HepG2 (cell line): ENCODE results near the gene MADCAM1. TPM values are rescaled to one million over a fixed set of nuclear protein-coding genes. Genes with fewer than 3 reads are reported as not detected.
A peak's percentile ranks its signal among the peaks of the same experiment; 100 is the strongest.

Experiments
- CENPX ChIP-seq: sonication (generic); formaldehyde crosslinking; IDR thresholded peaks from 2 replicates; pipeline ENCODE4 v1.9.0; 2021; ENCODE audit warnings: mild to moderate bottlenecking, missing genetic modification reagents, moderate library complexity
- FOSL1 ChIP-seq: sonication (generic); formaldehyde crosslinking; IDR thresholded peaks from 2 replicates; pipeline ENCODE4 v1.9.0; 2021; ENCODE audit warnings: missing genetic modification reagents, borderline replicate concordance
- GATAD1 ChIP-seq: IDR thresholded peaks from 2 replicates; pipeline ENCODE4 v1.6.1; 2016; ENCODE audit warnings: missing genetic modification reagents, missing compliant biosample characterization
- GLI4 ChIP-seq: sonication (generic); formaldehyde crosslinking; IDR thresholded peaks from 2 replicates; pipeline ENCODE4 v1.5.1; 2020; ENCODE audit warnings: missing genetic modification reagents, mild to moderate bottlenecking, moderate library complexity, borderline replicate concordance
- GRHL1 ChIP-seq: sonication (generic); formaldehyde crosslinking; conservative IDR thresholded peaks from 2 replicates; pipeline ENCODE4 v1.8.0; 2022; ENCODE audit warnings: missing genetic modification reagents
- KMT2A ChIP-seq: sonication (generic); formaldehyde crosslinking; IDR thresholded peaks from 2 replicates; pipeline ENCODE4 v1.4.0; 2020; ENCODE audit warnings: missing genetic modification reagents
- NFKB2 ChIP-seq: sonication (generic); formaldehyde crosslinking; IDR thresholded peaks from 2 replicates; pipeline ENCODE4 v1.4.0; 2020; ENCODE audit warnings: missing genetic modification reagents, borderline replicate concordance
- NR2F2 ChIP-seq: IDR thresholded peaks from 2 replicates; pipeline ENCODE4 v1.6.1; 2012; ENCODE audit warnings: low read depth, inconsistent platforms, borderline replicate concordance
- NR3C1 ChIP-seq: sonication (generic); formaldehyde crosslinking; IDR thresholded peaks from 2 replicates; pipeline ENCODE4 v1.4.0; 2020; ENCODE audit warnings: missing genetic modification reagents
- SAP130 ChIP-seq: IDR thresholded peaks from 2 replicates; pipeline ENCODE4 v1.6.1; 2016; ENCODE audit warnings: low read depth
- ZFP1 ChIP-seq: IDR thresholded peaks from 2 replicates; pipeline ENCODE4 v1.6.1; 2016
- ZFP36 ChIP-seq: fragments of 150-350 bp; IDR thresholded peaks from 2 replicates; pipeline ENCODE4 v1.6.1; 2018; ENCODE audit warnings: borderline replicate concordance, low read length, low read depth; ENCODE audit not compliant: partially characterized antibody
- ZFP91 ChIP-seq: sonication (generic); formaldehyde crosslinking; IDR thresholded peaks from 2 replicates; pipeline ENCODE4 v1.9.0; 2022; ENCODE audit warnings: missing genetic modification reagents, mild to moderate bottlenecking, borderline replicate concordance
- ZNF24 ChIP-seq: fragments of 450-650 bp; IDR thresholded peaks from 2 replicates; pipeline ENCODE4 v1.6.1; 2017; ENCODE audit warnings: antibody characterized with exemption, mild to moderate bottlenecking
- ZNF430 ChIP-seq: sonication (generic); formaldehyde crosslinking; IDR thresholded peaks from 2 replicates; pipeline ENCODE4 v1.9.0; 2021; ENCODE audit warnings: mild to moderate bottlenecking, missing genetic modification reagents
- polyA plus RNA-seq, 8 experiments: library from polyadenylated mRNA; depleted of rRNA in 3 of 8; stranded (reverse) in 7 of 8; unstranded in 1 of 8; fragments of >200 nt; fragmentation: Illumina TruSeq in 4 of 8; extraction: Trizol in 4 of 8; gene quantifications; 2 replicates each; pipeline versions ENCODE4 v1.2.1 to v1.2.3, GENCODE V29; 2011 to 2016; ENCODE audit warnings: low read depth in 4 of 8, missing spikeins in 1 of 8, mixed read lengths in 1 of 8; ENCODE audit not compliant: insufficient read depth in 1 of 8
- total RNA-seq, 5 experiments: library from RNA; depleted of rRNA; stranded (reverse); fragments of >200 nt; fragmentation: Illumina TruSeq; extraction: Trizol; gene quantifications; 2 replicates each; pipeline ENCODE4 v1.2.3, GENCODE V29; 2016; ENCODE audit warnings: low read depth in 1 of 5
- TF ChIP-seq, protein P1 (sequence below): sonication (generic); formaldehyde crosslinking; IDR thresholded peaks from 2 replicates; pipeline ENCODE4 v1.4.0; 2020; ENCODE audit warnings: missing genetic modification reagents
- TF ChIP-seq, protein P2 (sequence below): sonication (generic); formaldehyde crosslinking; IDR thresholded peaks from 2 replicates; pipeline ENCODE4 v1.9.0; 2021; ENCODE audit warnings: mild to moderate bottlenecking, missing genetic modification reagents

The MADCAM1 gene
- total and polyA plus RNA-seq, 2 of the 13 experiments (the other 11 are each of a cell fraction or from before 2014, with no cell fraction given): 0.29 to 0.33 TPM

DNA sequence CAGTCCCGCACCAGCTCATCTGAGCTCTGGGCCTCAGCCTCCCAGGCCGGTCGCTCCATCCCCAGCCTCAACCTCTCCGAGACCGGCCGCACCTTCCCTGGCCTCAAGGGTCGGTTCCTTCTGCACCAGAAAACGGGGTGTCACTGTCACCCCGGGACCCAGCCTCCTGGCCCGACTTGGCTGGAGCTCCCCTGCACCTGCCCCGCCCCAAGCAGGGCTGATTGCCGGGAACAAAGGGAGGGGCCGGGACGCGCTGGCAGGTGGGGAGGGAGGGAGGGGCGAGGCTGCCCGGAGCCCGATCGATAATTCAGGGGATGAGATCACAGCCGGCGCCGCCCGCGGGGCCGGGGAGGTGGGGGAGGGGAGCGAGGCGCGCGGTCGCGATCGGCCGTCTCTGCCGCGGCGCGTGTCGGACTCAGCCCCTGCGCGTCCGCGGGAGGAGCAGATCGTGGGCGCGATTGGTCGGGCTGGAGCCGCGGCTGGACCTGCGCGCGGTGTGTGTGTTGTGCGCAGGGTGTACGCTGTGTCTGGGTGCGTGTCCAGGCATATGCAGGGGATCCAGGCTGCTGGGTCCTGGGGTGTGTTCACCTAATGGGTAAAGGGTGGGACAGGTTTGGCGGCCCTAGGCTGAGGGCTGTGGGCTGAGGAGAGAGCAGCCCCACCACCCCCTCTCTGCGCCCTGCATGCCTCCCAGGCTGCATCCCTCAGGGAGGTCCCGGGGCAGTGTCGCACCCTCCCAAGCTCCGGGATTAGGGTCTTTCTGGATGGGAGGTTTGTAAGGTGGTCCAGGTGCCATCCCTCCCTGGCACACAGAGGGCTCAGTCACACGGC, 34.4 kb upstream of the MADCAM1 start (continued):
- peak; percentile 51; the same call in 1 of the 2 replicates for TF ChIP-seq ZFP91
- no peak for TF ChIP-seq GLI4
- TF ChIP-seq KMT2A (CRISPR knock-in tag): no peak
- no peak for TF ChIP-seq GRHL1 (CRISPR knock-in tag)
- peak; percentile 87 for TF ChIP-seq SAP130
- TF ChIP-seq ZFP36: no peak
- peak; percentile 68; the same call in 1 of the 2 replicates for TF ChIP-seq GATAD1 (CRISPR knock-in tag)
- TF ChIP-seq CENPX (CRISPR knock-in tag): no peak
- no peak for TF ChIP-seq FOSL1 (CRISPR knock-in tag)
- TF ChIP-seq, protein P1, sequence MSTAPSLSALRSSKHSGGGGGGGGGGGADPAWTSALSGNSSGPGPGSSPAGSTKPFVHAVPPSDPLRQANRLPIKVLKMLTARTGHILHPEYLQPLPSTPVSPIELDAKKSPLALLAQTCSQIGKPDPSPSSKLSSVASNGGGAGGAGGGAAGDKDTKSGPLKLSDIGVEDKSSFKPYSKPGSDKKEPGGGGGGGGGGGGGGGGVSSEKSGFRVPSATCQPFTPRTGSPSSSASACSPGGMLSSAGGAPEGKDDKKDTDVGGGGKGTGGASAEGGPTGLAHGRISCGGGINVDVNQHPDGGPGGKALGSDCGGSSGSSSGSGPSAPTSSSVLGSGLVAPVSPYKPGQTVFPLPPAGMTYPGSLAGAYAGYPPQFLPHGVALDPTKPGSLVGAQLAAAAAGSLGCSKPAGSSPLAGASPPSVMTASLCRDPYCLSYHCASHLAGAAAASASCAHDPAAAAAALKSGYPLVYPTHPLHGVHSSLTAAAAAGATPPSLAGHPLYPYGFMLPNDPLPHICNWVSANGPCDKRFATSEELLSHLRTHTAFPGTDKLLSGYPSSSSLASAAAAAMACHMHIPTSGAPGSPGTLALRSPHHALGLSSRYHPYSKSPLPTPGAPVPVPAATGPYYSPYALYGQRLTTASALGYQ: peak; percentile 45; the same call in 1 of the 2 replicates
- no peak for TF ChIP-seq ZNF24
- no peak for TF ChIP-seq NFKB2
- TF ChIP-seq NR3C1 (CRISPR knock-in tag): no peak
- no peak for TF ChIP-seq NR2F2
- TF ChIP-seq, protein P2, sequence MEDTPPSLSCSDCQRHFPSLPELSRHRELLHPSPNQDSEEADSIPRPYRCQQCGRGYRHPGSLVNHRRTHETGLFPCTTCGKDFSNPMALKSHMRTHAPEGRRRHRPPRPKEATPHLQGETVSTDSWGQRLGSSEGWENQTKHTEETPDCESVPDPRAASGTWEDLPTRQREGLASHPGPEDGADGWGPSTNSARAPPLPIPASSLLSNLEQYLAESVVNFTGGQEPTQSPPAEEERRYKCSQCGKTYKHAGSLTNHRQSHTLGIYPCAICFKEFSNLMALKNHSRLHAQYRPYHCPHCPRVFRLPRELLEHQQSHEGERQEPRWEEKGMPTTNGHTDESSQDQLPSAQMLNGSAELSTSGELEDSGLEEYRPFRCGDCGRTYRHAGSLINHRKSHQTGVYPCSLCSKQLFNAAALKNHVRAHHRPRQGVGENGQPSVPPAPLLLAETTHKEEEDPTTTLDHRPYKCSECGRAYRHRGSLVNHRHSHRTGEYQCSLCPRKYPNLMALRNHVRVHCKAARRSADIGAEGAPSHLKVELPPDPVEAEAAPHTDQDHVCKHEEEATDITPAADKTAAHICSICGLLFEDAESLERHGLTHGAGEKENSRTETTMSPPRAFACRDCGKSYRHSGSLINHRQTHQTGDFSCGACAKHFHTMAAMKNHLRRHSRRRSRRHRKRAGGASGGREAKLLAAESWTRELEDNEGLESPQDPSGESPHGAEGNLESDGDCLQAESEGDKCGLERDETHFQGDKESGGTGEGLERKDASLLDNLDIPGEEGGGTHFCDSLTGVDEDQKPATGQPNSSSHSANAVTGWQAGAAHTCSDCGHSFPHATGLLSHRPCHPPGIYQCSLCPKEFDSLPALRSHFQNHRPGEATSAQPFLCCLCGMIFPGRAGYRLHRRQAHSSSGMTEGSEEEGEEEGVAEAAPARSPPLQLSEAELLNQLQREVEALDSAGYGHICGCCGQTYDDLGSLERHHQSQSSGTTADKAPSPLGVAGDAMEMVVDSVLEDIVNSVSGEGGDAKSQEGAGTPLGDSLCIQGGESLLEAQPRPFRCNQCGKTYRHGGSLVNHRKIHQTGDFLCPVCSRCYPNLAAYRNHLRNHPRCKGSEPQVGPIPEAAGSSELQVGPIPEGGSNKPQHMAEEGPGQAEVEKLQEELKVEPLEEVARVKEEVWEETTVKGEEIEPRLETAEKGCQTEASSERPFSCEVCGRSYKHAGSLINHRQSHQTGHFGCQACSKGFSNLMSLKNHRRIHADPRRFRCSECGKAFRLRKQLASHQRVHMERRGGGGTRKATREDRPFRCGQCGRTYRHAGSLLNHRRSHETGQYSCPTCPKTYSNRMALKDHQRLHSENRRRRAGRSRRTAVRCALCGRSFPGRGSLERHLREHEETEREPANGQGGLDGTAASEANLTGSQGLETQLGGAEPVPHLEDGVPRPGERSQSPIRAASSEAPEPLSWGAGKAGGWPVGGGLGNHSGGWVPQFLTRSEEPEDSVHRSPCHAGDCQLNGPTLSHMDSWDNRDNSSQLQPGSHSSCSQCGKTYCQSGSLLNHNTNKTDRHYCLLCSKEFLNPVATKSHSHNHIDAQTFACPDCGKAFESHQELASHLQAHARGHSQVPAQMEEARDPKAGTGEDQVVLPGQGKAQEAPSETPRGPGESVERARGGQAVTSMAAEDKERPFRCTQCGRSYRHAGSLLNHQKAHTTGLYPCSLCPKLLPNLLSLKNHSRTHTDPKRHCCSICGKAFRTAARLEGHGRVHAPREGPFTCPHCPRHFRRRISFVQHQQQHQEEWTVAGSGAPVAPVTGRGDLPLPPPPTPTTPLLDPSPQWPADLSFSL (CRISPR knock-in tag): no peak
- no peak for TF ChIP-seq ZNF430 (CRISPR knock-in tag)
- TF ChIP-seq ZFP1: no peak
